ENCODE results near the gene MMRN2. TPM values are rescaled to one million over a fixed set of nuclear protein-coding genes. Genes with fewer than 3 reads are reported as not detected.
A peak's percentile ranks its signal among the peaks of the same experiment; 100 is the strongest.

MMRN2 gene
- total RNA-seq, 2 donors from 2014 or later, result 49.4 to 55.0 TPM

DNA sequence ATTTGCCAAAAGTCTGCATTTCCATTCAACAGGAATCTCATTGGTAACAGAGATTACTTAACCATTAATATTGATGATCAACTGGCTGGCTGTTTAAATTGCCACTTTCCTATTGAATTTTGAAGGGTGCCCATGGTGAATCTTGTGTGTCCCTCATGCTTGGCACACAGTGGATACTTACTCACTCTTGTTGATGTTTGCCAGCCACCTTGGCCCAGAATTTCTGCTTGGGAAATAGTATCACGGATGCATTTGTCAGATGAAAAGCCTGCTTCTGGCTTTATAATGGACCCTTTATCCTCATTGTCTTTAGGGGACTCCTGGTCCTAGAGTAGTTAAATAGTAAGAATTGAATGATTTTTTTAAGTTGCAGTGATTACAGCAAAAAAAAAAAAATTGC, 52.0 kb downstream of the MMRN2 start:
- no peaks in the 10 kb centered on the region for H3K27me3 ChIP-seq (replicated peaks; ENCODE audit: insufficient read depth)
- ATAC-seq (ENCODE audit: insufficient number of reproducible peaks, low FRiP score, low read depth), result no peak
- peak overlapping the region; percentile 7 to 44 for H3K27ac ChIP-seq
- TF ChIP-seq, protein P1, sequence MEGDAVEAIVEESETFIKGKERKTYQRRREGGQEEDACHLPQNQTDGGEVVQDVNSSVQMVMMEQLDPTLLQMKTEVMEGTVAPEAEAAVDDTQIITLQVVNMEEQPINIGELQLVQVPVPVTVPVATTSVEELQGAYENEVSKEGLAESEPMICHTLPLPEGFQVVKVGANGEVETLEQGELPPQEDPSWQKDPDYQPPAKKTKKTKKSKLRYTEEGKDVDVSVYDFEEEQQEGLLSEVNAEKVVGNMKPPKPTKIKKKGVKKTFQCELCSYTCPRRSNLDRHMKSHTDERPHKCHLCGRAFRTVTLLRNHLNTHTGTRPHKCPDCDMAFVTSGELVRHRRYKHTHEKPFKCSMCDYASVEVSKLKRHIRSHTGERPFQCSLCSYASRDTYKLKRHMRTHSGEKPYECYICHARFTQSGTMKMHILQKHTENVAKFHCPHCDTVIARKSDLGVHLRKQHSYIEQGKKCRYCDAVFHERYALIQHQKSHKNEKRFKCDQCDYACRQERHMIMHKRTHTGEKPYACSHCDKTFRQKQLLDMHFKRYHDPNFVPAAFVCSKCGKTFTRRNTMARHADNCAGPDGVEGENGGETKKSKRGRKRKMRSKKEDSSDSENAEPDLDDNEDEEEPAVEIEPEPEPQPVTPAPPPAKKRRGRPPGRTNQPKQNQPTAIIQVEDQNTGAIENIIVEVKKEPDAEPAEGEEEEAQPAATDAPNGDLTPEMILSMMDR (IDR thresholded peaks at IDR 0.05), result no peak
- no peaks in the 10 kb centered on the region for H3K36me3 ChIP-seq
- H3K4me1 ChIP-seq (ENCODE audit: control insufficient read depth in 1 of 2, low read depth in 2 of 2), result peaks cover 6 to 27% of the 10 kb centered on the region in 2 donors
- DNase-seq (ENCODE audit: low spot score), result no peak
- H3K9me3 ChIP-seq, result no peaks in the 10 kb centered on the region
- H3K4me3 ChIP-seq, result no peak overlapping the region

DNA sequence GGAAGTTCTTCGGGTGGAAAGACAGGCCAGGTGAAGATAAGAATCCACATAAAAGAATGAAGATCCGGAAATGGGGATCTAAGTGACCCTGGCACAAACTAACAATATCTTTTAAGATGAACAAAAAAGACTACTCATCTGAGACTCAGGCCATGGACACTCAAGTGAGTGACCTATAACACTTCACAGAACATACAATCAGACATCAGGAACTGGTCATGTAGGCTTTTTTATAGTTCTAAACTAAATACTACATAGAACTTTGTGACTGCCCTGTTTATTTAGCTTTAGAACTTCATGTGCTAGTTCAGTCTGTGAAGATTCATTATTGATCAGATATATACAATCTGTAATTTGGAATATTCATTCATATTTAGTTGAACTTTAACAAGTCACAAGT, 52.8 kb downstream of the MMRN2 start:
- no peak overlapping the region for H3K4me3 ChIP-seq
- no peaks in the 10 kb centered on the region for H3K27me3 ChIP-seq (replicated peaks; ENCODE audit: insufficient read depth)
- TF ChIP-seq, protein P1 (IDR thresholded peaks at IDR 0.05), result no peak
- peaks cover 6 to 33% of the 10 kb centered on the region in 2 donors for H3K4me1 ChIP-seq (ENCODE audit: control insufficient read depth in 1 of 2, low read depth in 2 of 2)
- H3K36me3 ChIP-seq, result no peaks in the 10 kb centered on the region
- peak overlapping the region in 1 of 2 donors; percentile 7 for H3K27ac ChIP-seq
- ATAC-seq (ENCODE audit: insufficient number of reproducible peaks, low FRiP score, low read depth), result no peak
- H3K9me3 ChIP-seq, result no peaks in the 10 kb centered on the region
- no peak for DNase-seq (ENCODE audit: low spot score)

DNA sequence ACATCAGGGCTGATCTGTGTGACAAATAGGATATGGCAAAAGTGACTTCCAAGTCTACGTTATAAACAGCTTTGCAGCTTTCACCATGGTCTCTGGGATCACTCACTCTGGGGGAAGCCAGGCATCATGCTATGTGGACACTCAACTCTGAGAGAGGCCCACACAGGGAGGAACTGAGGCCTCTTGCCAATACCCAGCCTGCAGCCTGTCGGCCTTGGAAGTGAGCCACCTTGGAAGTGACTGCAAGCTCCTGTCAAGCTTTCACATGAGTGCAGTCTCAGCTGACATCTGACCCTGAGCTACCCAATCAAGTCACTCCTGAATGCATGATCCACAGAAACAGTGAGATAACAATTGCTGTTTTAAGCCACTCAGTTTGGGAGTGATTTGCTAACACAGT, 56.5 kb downstream of the MMRN2 start:
- Histone ChIP-seq H3K27ac (peak overlapping the region; percentile 15 to 20), H3K9me3 (no peaks in the 10 kb centered on the region), H3K4me3 (no peak overlapping the region), H3K36me3 (no peaks in the 10 kb centered on the region), H3K4me1 (ENCODE audit: control insufficient read depth in 1 of 2, low read depth in 2 of 2) (peaks cover 6 to 48% of the 10 kb centered on the region in 2 donors), H3K27me3 (replicated peaks; ENCODE audit: insufficient read depth) (no peaks in the 10 kb centered on the region)
- TF ChIP-seq, protein P1 (IDR thresholded peaks at IDR 0.05), result no peak
- DNase-seq (ENCODE audit: low spot score) (peak; percentile 44), ATAC-seq (ENCODE audit: insufficient number of reproducible peaks, low FRiP score, low read depth) (peak; percentile 46)

DNA sequence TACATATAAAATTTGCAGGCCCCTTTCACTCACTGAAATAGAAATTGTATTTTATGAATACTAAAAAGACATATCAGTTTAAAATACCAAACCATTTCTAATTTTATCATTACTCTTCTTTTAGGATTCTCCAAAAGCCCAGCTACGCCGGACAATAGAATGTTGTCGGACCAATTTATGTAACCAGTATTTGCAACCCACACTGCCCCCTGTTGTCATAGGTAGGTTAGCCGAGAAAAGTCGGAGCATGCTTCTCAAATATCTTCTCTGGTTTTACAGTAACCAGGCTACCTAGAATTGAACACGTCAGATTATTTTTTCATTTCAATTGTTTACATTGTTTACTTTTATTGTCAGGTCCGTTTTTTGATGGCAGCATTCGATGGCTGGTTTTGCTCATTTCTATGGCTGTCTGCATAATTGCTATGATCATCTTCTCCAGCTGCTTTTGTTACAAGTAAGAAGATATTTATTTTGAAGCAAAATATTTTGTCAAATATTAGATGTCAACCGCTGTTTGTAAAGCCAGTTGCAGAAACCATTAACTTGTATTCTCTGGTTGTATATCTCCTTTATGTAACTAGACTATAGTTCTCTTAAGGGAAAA, 57.6 kb downstream of the MMRN2 start:
- Histone ChIP-seq H3K27me3 (replicated peaks; ENCODE audit: insufficient read depth) (no peaks in the 10 kb centered on the region), H3K27ac (peak overlapping the region in 1 of 2 donors; percentile 28), H3K9me3 (no peaks in the 10 kb centered on the region), H3K4me3 (no peak overlapping the region), H3K4me1 (ENCODE audit: control insufficient read depth in 1 of 2, low read depth in 2 of 2) (peaks cover 6 to 36% of the 10 kb centered on the region in 2 donors), H3K36me3 (peaks cover 1% of the 10 kb centered on the region)
- TF ChIP-seq, protein P1 (IDR thresholded peaks at IDR 0.05), result peak; percentile 68
- peak; percentile 15 for DNase-seq (ENCODE audit: low spot score)
- ATAC-seq (ENCODE audit: insufficient number of reproducible peaks, low FRiP score, low read depth), result no peak

DNA sequence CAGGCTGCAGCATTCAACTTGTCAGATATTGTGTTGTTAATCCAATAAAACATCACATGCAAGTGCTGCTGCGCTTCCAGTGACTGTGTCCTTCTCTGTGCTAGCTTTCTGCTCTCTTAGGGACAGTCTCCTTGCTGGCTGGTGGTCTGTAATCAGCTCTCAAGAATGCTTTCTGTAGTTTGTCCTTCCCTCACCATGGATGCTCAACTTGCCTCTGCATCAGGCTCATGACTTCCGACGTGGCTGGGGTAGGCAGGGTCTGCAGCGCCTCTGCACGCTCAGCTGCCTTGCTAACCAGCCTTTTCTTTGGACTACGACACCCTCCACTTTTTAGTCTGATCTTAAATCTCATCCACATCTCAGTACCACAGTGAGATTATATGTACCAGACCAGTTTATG, 58.3 kb downstream of the MMRN2 start:
- peak overlapping the region in 1 of 2 donors; percentile 28 for H3K27ac ChIP-seq
- ATAC-seq (ENCODE audit: insufficient number of reproducible peaks, low FRiP score, low read depth), result no peak
- no peaks in the 10 kb centered on the region for H3K27me3 ChIP-seq (replicated peaks; ENCODE audit: insufficient read depth)
- H3K4me1 ChIP-seq (ENCODE audit: control insufficient read depth in 1 of 2, low read depth in 2 of 2), result peaks cover 6 to 34% of the 10 kb centered on the region in 2 donors
- DNase-seq (ENCODE audit: low spot score), result no peak
- TF ChIP-seq, protein P1 (IDR thresholded peaks at IDR 0.05), result no peak
- no peak overlapping the region for H3K4me3 ChIP-seq
- H3K9me3 ChIP-seq, result no peaks in the 10 kb centered on the region
- H3K36me3 ChIP-seq, result peaks cover 4% of the 10 kb centered on the region
